ENCODE measurements around the gene KIF26B. TPM values are rescaled to one million over a fixed set of nuclear protein-coding genes. Genes with fewer than 3 reads are reported as not detected.

KIF26B gene
- polyA plus RNA-seq, 4 donors, result 31.8 to 38.0 (median 33.9) TPM

- peak in 2 of 4 donors; percentile 18 to 44 for DNase-seq (ENCODE audit: low read depth in 4 of 4, low spot score in 3 of 4)
Observed at GRCh38 chr1:245409341-245410195, 254.8 kb downstream of the KIF26B start.

GRCh38 chr1:245411245-245412036, 256.7 kb downstream of the KIF26B start:
- no peak for DNase-seq (ENCODE audit: low read depth in 4 of 4, low spot score in 3 of 4)

GRCh38 chr1:245412306-245412705, 257.5 kb downstream of the KIF26B start:
- DNase-seq (ENCODE audit: low read depth in 4 of 4, low spot score in 3 of 4), result peak in 1 of 4 donors; percentile 14

GRCh38 chr1:245416781-245417180, 262.0 kb downstream of the KIF26B start:
- DNase-seq (ENCODE audit: low read depth in 4 of 4, low spot score in 3 of 4), result no peak

GRCh38 chr1:245418077-245418476, 263.3 kb downstream of the KIF26B start:
- DNase-seq (ENCODE audit: low read depth in 4 of 4, low spot score in 3 of 4), result no peak

- DNase-seq (ENCODE audit: low read depth in 4 of 4, low spot score in 3 of 4), result no peak
Observed at GRCh38 chr1:245419461-245419978, 264.7 kb downstream of the KIF26B start.

GRCh38 chr1:245419989-245420388, 265.2 kb downstream of the KIF26B start:
- DNase-seq (ENCODE audit: low read depth in 4 of 4, low spot score in 3 of 4), result no peak

GRCh38 chr1:245420926-245421325, 266.1 kb downstream of the KIF26B start:
- DNase-seq (ENCODE audit: low read depth in 4 of 4, low spot score in 3 of 4), result no peak

- DNase-seq (ENCODE audit: low read depth in 4 of 4, low spot score in 3 of 4), result no peak
Observed at GRCh38 chr1:245428681-245429080, 273.9 kb downstream of the KIF26B start.

- DNase-seq (ENCODE audit: low read depth in 4 of 4, low spot score in 3 of 4), result no peak
Observed at GRCh38 chr1:245431706-245432105, 276.9 kb downstream of the KIF26B start.

GRCh38 chr1:245432228-245432875, 277.6 kb downstream of the KIF26B start:
- no peak for DNase-seq (ENCODE audit: low read depth in 4 of 4, low spot score in 3 of 4)

- no peak for DNase-seq (ENCODE audit: low read depth in 4 of 4, low spot score in 3 of 4)
Observed at GRCh38 chr1:245433561-245433960, 278.8 kb downstream of the KIF26B start.

- DNase-seq (ENCODE audit: low read depth in 4 of 4, low spot score in 3 of 4), result no peak
Observed at GRCh38 chr1:245434280-245434679, 279.5 kb downstream of the KIF26B start.

GRCh38 chr1:245436407-245436806, 281.6 kb downstream of the KIF26B start:
- no peak for DNase-seq (ENCODE audit: low read depth in 4 of 4, low spot score in 3 of 4)

GRCh38 chr1:245437369-245438062, 282.7 kb downstream of the KIF26B start:
- no peak for DNase-seq (ENCODE audit: low read depth in 4 of 4, low spot score in 3 of 4)

- no peak for DNase-seq (ENCODE audit: low read depth in 4 of 4, low spot score in 3 of 4)
Observed at GRCh38 chr1:245440922-245441321, 286.1 kb downstream of the KIF26B start.

GRCh38 chr1:245441689-245442088, 286.9 kb downstream of the KIF26B start:
- DNase-seq (ENCODE audit: low read depth in 4 of 4, low spot score in 3 of 4), result peak in 1 of 4 donors; percentile 52

GRCh38 chr1:245444147-245444828, 289.5 kb downstream of the KIF26B start:
- DNase-seq (ENCODE audit: low read depth in 4 of 4, low spot score in 3 of 4), result no peak

GRCh38 chr1:245444945-245445344, 290.2 kb downstream of the KIF26B start:
- DNase-seq (ENCODE audit: low read depth in 4 of 4, low spot score in 3 of 4), result no peak

- no peak for DNase-seq (ENCODE audit: low read depth in 4 of 4, low spot score in 3 of 4)
Observed at GRCh38 chr1:245448531-245448930, 293.7 kb downstream of the KIF26B start.
